Loucy (cell line): ENCODE measurements around the gene MALAT1.

ENCODE experiments used
- EZH2phosphoT487 ChIP-seq: fragments of 200-600 bp; IDR thresholded peaks from 2 replicates; pipeline ENCODE4 v1.6.1; 2018; ENCODE audit warnings: antibody characterized with exemption, mild to moderate bottlenecking, moderate library complexity, borderline replicate concordance
- TF ChIP-seq, protein P1 (sequence below): fragments of 200-600 bp; sonication (generic); conservative IDR thresholded peaks from 2 replicates; pipeline ENCODE4 v1.5.1; 2014; ENCODE audit warnings: mild to moderate bottlenecking, antibody characterized with exemption, low read length

DNA sequence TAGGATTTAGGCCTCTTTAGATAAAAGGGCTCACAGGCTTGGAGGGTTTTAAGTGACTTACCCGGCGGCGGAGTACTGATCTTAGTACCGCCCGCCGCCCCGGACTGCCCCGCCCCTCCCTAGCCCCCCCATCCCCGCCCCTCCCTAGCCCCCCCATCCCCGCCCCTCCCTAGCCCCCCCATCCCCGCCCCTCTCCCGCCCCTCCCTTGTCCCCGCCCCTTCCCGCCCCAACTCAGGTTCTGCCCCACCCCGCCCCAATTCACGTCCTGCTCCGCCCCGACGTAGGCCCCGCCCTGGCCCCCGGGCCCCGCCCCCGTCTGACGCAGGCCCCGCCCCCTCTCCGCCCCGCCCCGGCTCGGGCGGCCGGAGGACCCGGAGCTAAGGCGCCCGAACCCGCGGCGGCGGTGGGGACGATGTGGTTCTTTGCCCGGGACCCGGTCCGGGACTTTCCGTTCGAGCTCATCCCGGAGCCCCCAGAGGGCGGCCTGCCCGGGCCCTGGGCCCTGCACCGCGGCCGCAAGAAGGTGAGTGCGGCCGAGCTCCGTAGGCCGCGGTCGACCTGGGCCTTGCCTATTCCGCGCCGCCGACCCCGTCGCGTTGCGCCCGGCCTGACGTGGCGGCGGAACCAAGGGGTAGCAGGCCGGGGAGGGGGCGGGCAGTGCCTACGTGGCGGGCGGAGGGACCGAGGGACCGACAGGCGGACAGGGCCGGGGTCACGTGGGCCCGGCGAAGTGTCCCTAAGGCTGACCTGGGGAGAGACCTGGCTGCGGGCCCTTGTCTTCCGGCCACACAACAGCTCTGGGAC, 26.1 kb downstream of the MALAT1 start, which contains the start of gene SCYL1:
- no peak for TF ChIP-seq EZH2phosphoT487
- TF ChIP-seq, protein P1, sequence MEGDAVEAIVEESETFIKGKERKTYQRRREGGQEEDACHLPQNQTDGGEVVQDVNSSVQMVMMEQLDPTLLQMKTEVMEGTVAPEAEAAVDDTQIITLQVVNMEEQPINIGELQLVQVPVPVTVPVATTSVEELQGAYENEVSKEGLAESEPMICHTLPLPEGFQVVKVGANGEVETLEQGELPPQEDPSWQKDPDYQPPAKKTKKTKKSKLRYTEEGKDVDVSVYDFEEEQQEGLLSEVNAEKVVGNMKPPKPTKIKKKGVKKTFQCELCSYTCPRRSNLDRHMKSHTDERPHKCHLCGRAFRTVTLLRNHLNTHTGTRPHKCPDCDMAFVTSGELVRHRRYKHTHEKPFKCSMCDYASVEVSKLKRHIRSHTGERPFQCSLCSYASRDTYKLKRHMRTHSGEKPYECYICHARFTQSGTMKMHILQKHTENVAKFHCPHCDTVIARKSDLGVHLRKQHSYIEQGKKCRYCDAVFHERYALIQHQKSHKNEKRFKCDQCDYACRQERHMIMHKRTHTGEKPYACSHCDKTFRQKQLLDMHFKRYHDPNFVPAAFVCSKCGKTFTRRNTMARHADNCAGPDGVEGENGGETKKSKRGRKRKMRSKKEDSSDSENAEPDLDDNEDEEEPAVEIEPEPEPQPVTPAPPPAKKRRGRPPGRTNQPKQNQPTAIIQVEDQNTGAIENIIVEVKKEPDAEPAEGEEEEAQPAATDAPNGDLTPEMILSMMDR, result no peak
